SIG-M5 (cell line): Measurements from ENCODE around the gene AMELX.

ENCODE experiments used
- DNase-seq: peaks from one replicate; lab custom pipeline; 2025; lab: John Stamatoyannopoulos, UW

Gene AMELX

DNA sequence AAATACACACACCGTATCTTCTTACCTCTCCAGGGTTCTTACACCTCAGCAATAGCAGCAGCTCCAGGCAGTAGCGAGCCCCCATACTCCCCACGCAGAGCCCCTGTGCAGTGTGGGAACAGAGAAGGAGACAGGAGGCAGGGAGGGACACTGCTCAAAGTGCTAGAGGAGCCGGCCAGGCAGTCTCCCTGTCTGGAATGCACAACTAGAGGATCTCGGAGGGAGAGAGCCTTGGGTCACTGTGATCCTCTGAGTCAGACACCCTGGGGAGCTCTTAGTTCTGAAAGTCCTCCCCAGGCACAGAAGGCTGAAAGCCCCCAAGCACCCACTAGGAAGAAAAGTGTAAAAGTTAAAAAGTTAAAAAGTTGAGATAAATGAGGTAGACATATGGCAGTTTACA, 16.0 kb downstream of the AMELX start:
- no peak for DNase-seq

DNA sequence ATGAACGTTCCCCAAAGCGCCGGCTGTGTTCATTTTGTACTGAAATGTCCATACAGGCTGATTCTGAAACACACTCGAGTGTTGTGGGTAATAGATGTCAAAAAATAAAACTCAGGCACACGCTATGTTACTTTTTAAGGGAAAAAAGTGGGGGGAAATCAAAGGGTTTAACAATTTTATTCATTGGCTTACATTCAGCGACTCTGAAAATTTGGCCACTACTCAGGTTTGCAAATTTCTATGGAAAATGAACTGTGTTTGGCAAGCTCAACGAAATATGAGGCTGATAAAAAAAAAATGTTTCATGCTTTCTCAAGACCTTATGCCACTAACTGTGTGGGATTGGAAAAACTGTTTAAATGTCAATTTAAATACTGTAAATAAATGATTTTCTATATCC, 18.5 kb downstream of the AMELX start:
- DNase-seq, result no peak

- DNase-seq, result no peak
Observed at GRCh38 chrX:11319806-11320520, 26.8 kb downstream of the AMELX start.

DNA sequence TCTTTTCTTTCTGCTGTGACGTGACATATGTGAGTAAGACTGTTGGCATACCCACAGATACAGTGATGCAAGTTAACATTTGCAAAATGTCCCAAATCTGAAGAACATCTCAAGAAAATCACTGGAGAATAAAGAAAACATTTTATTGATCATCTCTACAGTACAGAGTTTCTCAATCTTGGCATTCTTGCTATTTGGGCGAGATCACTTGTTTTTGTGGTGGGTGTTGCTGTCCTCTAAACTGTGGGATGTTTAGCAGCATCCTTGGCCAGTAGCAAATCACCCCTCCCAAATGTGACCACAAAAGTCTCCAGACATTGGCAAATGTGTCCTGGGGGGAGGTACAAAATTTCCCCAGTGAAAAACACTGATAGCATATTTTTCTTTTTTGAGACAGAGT, 28.8 kb downstream of the AMELX start:
- no peak for DNase-seq

DNA sequence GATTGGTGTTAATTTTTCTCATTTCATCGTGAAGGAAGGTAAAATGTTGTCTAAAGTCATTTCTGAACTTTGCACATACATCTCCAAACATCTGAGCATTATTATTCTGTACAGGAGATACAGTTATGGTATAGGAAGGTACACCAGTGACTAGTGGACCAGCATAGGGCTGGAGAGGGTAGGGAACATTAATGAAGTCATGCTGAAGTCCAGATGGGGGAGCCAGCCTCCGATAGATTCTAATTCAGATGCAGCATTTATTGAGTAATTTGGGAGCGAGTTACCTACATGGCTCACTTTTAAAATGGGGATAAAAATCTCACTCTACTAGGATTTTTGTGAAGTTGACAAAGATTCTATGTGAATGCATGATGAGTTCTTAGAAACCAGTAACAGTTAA, 34.9 kb downstream of the AMELX start:
- DNase-seq, result no peak

GRCh38 chrX:11329021-11329420, 35.8 kb downstream of the AMELX start:
- DNase-seq, result no peak

DNA sequence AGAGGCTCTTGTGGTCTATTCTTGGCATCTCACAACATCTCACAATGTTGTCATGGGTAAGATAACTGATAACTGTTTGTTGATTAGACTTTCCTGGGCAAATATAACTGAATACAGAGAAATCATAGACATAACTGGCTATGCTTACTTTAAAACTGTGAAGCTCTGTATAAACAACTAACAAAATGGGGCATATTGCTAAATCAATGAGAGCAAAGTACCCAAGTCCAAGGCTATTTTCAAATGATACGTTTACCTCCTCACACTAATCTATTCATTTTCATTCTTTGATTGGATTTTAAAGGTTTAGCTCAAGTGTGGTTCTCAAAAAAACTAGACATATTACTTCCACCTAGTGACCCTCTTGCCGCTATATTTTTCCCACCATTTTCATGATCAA, 38.6 kb downstream of the AMELX start:
- DNase-seq, result no peak

GRCh38 chrX:11334165-11334564, 41.0 kb downstream of the AMELX start:
- DNase-seq, result no peak

DNA sequence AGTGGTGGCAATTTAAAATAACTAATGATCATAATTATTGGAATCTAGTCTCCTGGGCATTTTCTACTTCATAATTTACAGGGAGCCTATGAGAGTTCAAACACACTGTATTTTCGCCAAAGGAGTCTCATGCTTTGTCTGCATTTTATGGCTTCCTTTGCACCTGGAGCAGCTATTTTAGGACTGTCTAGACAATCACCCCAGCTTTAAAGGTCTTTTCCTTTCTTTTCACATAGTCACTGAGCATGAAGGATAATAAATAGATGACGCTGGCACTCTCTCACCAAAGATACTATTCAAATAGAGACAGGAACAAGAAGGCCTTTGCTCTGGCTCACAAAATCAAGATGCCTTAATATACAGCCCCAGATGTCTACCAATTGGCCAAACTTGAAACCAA, 43.0 kb downstream of the AMELX start:
- DNase-seq, result no peak

DNA sequence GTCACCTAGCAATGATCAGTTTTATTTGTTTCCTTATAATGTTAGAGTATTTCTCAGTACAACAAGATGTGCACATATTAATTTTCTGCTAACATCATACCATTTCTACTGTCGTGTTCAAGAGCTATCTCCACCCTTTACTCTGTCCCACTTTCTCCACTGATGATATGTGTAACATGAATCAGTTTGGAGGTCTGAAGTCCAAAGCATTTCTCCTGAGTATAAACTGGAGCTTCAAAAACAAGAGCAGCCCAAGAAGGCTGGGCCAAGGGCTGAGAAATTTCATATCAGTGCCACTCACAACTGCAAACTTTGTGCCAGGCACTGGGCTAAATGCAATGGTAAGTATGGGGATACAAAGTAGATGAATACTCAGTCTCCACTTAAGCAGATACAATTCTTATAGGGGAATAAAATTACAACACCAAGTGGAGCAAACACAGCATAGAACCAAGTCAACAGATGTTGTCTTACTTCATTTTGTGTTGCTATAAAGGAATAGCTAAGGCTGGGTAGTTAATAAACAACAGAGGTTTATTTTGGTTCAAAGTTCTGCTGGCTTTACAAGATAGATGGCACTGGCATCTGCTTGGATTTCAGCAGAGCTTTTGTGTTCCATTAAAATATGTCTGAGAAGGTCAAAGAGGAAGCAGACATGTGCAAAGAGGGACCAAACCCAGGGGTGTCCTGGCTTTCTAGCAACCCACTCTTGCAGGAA, 44.2 kb downstream of the AMELX start:
- DNase-seq, result no peak

GRCh38 chrX:11341274-11342201, 48.3 kb downstream of the AMELX start:
- no peak for DNase-seq

DNA sequence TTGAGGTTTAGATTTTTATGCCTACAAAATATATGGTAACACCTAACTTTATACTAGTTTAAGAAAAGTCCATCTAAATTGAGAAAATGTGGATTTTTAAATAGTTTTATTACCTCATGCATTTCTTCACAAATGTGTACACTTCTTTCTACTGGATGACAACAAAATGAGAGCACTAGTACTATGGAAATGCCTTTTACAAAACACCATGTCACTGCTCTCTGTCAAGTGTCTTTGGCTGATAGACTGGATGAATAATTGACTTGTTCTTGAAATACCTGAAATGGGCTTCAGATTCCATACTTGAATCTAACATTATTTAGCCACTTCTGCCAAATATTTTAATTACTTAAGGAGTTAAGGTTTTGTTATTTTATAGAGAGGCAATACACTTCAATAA, 49.5 kb downstream of the AMELX start:
- no peak for DNase-seq

DNA sequence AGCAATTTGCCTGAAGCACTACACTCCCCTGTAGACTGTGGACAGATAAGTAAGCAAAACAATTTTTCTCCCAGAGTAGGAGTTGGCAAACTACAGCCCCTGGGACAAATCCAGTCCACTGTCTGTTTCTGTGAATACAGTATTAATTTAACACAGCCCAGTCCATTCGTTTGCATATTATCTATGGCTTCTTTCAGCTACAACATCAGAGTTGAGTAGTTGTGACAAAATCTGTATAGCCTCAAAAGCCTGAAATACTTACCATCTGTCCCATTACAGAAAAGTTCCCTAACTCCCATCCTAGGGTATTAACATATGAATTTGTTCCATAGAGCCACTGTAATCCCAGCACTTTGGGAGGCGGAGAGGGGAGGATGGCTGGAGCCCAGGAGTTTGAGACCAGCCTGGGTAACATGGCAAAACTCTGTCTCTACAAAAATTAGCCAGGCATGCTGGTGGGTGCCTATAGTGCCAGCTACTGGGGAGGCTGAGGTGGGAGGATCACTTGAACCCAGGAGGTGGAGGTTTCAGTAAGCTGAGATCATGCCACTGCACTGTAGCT, 53.0 kb downstream of the AMELX start:
- no peak for DNase-seq

DNA sequence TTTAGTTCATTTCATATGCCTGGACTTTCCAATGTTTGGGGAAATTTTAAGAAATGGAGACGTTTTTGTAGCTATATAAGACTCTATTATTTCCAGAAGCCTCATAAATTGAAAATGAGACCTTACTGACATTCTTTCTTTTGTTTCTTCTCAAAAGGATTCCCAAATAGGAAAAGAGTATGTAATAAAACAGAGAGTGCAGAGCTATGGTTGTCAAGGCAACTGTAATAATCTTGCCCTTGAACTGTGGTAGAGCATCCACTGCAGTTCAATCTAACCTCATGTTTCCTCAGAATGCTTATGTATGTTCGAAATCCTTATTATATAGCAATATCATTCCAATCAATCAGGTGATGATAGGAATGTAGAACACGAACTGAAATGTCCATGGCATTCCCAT, 54.1 kb downstream of the AMELX start:
- DNase-seq, result no peak

GRCh38 chrX:11349020-11349419, 55.8 kb downstream of the AMELX start:
- DNase-seq, result no peak

DNA sequence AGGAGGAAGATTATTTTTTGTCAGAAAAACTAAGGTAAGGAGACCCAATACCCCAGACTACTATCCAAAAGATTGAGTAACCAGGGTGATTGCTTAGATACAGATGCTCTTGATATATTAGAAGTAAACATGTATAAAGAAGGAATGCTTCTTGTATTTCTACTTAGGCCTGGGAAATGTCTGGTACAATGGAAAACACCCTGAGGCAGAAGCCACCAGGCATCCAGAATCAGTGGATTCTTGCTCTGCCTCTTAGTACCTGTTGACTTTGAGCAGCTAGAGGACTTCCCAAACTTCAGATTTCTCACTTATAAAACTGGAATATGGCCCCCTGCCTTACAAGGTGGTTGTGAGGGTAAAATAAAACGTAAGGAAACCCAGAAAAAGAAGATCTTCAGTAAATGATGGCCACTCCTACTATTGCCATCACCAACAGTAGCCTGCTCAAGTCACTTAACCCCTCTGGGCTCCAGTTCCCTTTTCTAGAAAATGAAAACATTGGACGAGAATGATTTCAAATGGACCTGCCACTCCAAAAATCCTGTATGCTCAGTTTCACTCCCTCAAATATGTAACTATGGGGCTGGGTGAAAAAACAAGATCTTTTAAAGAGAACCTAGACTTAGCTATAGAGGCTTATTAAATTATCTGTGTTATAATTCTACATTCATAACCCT, 56.6 kb downstream of the AMELX start:
- DNase-seq, result no peak
